Uterus (tissue), 2 donors: ENCODE data around the gene ASTN2.

ENCODE experiments used
- CTCF ChIP-seq, 4 experiments: fragments of 200-600 bp in 2 of 4; fragments of 450-650 bp in 2 of 4; sonication (generic) in 2 of 4; IDR thresholded peaks; one replicate each; pipeline ENCODE4 v1.5.1; 2016 to 2019; ENCODE audit warnings: antibody characterized with exemption in 4 of 4, mild to moderate bottlenecking in 2 of 4, moderate library complexity in 1 of 4
- POLR2A ChIP-seq, 2 donors: fragments of 450-650 bp; IDR thresholded peaks; one replicate each; pipeline ENCODE4 v1.6.1; 2016; ENCODE audit warnings: antibody characterized with exemption in 2 of 2, mild to moderate bottlenecking in 1 of 2, moderate library complexity in 1 of 2

GRCh38 chr9:117076571-117077290, 338.1 kb downstream of the ASTN2 start:
- no peak for TF ChIP-seq POLR2A (IDR thresholded peaks at IDR 0.05)
- TF ChIP-seq CTCF (IDR thresholded peaks at IDR 0.05): no peak
